GM18861 (cell line): ENCODE measurements around the gene RITA1.
"Not testable (repeated sequence)": the region's sequence is repeated elsewhere in the genome, so short reads cannot be mapped to it uniquely, and the experiment has no call there.

Experiments
- ATAC-seq: cut with Tn5 transposase; IDR thresholded peaks from one replicate; pipeline ENCODE4 v1.9.1; 2021; ENCODE audit not compliant: unreplicated experiment

The RITA1 gene

DNA sequence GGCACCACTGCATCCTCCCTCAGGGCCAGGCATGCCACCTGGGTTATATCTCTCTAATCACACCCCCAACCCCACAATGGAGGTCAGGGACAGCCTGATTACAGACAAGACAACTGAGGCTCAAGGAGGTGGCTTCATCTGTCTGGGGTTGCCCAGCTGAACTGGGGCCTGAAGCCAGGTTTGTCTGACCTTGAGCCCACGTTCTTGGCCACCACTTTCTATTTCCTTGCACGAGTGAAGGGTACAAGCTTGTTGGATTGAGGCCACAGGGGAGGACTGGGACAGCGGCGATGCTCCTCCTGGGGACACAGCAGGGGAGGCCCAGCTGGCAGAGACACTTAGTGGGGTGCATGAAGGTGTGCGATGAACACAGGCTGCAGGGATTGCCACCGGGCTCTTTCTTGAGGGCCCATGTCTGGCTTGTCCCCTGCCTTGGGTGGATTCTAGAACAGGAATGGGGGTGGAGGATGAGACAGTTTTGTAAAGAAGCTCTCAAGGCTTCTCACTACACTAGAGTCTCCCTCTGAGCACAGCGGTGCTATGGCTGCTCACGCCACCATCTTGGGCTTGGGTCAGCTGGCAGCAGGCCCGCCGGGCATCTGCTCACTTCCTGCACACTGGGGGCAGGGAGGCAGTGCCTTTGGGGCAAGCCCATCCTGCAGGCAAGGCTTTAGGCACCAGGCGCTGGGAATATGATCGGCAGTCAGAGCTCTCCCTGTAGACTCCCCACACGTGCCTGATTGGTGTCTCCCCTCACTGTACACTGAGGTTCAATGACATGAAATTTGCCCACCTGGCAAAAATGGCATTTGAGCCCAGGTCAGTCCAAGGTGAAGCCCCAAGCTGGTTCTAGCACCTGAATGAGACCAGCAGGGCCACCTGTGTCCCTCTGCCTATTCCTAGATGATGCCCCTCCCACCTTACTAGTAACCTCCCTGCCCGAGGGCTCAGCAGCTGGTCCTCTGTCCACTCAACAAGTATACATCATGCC is 16.0 kb downstream of the RITA1 start:
- ATAC-seq: no peak

DNA sequence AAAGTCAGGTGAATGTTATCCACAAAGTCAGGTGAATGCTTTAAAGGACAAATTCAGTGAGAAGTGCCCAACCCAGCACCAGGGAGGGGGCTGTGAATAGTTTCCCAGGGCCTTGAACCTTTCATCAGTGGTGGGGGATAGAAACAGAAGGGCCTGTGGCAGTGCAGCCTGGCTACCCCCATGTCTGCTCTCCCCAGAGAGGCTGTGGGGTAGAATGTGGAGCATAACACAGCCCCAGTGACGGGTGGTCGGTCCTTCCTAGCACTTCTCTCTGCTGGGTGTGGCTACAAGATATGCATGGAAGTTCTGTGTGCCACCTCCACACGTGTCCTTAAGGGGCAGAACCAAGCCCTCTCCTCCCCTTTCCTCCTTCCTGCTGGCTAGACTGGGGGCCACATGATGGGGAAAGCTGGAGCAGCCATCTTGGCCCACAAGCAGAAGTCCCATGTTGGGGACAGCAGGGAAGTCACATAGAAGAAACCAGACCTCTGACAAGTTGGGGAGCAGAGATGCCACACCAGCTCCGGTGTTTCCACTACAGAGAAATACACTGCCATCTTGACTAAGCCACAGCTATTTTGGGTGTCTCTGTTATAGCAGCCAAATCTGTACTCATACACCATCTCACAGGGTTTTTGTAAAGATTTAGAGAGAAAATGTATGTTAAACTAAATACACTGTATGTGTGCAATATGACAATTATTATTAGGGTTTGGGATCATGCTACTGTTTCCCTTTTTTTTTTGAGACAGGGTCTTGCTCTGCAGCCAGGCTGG is 17.0 kb downstream of the RITA1 start:
- no peak for ATAC-seq

GRCh38 chr12:113203852-113204760 is 18.6 kb downstream of the RITA1 start:
- ATAC-seq: no peak

DNA sequence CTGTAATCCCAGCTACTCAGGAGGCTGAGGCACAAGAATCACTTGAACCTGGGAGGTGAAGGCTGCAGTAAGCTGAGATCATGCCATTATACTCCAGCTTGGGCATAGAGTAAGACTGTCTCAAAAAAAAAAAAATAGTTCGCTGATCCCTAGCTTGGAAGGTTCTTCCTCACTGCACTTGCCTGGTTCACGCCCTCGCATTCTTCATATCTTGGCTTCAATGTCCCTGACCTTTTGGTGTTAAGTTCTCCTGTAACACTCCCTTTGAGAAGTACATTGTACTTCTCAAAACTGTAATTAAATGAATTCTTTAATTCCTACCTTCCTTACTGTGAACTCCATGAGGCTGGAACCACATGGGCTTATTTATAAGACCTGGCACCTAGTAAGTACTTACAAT is 19.3 kb downstream of the RITA1 start:
- no peak for ATAC-seq

DNA sequence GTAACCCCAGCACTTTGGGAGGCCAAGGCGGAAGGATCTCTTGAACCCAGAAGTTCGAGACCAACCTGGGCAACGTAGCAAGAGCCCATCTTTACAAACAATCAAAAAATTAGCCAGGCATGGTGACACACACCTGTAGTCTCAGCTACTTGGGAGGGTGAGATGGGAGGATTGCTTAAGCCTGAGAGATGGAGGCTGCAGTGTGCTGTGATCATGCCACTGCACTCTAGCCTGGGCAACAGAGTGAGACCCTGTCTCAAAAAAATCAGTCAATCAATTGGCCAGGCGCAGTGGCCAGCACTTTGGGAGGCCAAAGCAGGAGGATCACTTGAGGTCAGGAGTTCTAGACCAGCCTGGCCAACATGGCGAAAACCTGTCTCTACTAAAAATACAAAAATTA is 21.3 kb downstream of the RITA1 start:
- not testable (repeated sequence) for ATAC-seq

GRCh38 chr12:113207613-113208040 is 22.1 kb downstream of the RITA1 start:
- peak; percentile 1 for ATAC-seq

DNA sequence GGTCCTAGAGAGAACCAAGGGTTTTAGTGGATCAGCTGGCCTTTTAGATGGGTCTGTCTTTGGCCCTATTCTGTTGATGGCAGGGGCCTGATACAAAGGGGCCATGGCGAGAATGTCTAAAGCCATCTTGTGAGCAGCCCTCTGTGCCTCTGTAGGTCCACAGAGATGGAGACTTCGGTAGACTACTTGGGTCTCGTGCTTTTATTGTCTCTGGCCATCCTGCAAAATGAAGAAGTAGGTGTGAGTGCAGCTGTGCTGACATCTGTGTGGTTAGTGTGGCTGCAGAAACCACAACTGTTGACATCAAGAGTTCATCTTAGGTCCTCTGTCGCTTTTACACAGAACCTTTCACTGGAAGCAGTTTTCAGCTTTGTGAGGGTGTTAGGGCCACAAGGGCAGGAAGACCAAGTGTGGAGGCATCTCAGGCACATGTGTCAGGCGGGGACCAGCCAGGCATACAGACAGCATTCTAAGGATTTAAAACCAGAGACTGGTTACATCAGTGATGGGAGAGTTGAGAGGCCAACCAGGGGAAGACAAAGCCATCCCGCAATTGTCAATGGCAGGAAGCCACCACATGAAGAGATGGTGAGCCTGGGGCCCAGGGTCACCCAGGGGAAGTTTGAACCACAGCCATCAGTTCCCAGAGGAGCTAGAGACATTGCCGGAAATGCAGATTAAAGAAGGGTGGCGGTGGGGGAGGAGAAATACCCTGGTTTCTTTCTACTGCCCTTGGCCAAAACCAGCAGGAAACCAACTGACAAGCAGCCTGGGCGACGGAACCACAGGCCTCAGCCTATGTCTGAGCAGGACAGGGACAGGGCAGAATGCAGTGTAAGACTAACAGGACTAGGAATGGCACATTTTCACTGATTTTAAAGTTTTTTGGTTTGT is 22.8 kb downstream of the RITA1 start:
- peak; percentile 76 for ATAC-seq

DNA sequence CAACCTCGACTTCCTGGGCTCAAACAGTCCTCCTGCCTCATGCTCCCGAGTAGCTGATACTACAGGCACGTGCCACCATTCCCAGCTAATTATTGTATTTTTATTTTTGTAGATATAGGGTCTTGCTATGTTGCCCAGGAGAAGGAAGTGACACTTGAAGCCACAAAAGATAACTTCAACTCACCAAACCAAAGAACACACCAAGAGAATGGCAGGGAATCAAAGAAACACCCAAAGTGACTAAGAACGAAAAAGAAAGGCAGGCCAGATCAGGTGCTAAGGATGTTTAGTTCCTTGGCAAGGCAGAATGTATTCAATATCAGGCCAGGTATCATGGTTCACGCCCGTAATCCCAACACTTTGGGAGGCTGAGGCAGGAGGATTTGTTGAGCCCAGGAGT is 25.6 kb downstream of the RITA1 start:
- ATAC-seq: no peak

GRCh38 chr12:113214895-113215400 is 29.4 kb downstream of the RITA1 start:
- ATAC-seq: no peak

DNA sequence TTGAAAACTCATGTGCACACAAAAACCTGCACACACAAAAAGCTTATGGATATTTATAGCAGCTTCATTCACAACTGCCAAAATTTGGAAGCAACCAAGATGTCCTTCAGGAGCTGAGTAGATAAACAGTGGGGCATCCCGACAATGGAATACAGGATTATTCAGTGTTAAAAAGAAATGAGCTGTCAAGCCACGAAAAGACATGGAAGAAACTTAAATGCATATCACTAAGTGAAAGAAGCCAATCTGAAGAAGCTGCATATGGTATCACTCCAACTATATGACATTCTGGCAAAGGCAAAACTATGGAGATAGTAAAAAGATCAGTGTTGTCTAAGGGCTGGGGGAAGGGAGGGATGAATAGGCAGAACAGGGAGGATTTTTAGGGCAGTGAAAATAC is 30.5 kb downstream of the RITA1 start:
- ATAC-seq: no peak

GRCh38 chr12:113220593-113221180 is 35.2 kb downstream of the RITA1 start:
- no peak for ATAC-seq

DNA sequence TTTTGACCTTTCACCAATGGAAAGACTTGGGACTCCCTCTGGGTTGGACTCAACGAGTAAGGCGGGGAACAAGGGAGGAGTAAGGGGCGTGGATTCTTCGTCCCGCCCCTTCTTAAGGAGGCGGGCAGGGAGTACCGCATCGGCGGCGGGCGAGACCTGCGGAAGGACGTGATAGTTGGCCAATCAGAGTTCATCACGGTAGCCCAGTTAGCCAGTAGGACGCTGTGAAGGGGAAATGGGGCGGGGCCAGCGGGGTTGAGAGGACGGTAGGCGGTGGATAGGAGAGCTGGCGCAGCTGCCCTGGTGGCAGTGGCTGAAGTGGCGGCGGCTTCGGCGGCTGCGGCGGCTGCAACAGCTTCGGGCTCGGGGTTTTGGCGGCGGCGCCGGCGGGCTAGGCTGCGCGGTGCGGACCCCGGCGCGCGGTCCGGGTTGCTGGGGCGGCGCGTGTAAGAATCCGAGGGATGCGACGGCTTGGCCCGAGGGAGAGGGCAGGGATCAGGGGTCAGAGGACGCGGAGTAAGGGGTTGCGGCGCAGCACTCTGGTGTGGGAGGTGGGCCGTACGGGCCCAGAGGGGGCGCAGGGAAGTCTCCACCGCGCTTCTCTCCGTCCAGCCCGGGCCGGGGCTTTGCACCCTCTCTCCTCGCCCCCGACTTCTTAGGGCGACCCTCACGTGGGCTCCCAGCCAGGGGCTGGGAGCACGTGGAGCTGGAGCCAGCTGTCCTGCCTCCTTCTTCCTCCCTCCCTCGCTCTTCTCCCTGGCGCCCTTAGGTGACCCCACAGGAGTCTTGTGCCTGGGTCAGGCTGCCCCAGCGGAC is 35.9 kb downstream of the RITA1 start, which contains the start of gene TPCN1:
Gene TPCN1 (plus strand): TSS at position 284 of the 816 bp plus-strand sequence. CDS start 5,389 bp downstream, outside the sequence.
- ATAC-seq: peak; percentile 84

- no peak for ATAC-seq
Measured at GRCh38 chr12:113221997-113222729, 36.6 kb downstream of the RITA1 start.

DNA sequence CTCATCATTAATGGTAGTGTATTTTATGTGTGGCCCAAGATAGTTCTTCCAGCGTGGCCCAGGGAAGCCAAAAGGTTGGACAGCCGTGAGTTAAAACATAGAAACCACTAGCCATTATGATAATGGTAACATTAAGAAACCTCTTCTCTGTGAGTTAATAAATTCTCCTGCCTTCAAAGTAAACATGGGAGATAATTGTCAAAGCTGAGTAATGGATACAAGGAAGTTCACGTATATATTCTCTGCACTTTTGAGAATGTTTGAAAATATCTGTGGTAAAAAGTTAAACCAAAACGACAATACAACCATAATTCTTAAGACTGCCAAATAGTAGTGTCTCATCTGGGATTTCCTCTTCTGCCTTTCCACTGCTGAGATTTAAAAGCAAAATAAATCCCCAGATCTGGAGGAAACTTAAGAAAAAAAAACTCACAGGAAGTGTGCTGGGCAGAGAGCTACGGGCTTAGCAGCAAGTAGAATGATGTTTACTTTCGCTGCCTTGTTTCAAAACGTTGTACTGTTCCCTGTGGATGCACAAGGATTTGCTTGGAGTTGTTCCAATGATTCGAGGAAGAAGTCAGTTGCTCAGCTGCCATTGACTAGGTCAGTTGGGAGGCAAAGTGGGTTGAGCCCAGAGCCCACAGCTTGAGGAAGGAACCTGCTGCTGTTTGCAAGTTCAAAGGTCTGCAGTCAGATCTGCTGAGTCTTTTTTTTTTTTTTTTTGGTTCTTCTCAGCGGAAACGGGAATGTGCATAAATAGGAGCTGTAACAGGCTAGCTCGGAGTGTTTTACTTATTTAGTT is 37.4 kb downstream of the RITA1 start:
- ATAC-seq: no peak

- no peak for ATAC-seq
Measured at GRCh38 chr12:113224955-113225354, 39.4 kb downstream of the RITA1 start.

DNA sequence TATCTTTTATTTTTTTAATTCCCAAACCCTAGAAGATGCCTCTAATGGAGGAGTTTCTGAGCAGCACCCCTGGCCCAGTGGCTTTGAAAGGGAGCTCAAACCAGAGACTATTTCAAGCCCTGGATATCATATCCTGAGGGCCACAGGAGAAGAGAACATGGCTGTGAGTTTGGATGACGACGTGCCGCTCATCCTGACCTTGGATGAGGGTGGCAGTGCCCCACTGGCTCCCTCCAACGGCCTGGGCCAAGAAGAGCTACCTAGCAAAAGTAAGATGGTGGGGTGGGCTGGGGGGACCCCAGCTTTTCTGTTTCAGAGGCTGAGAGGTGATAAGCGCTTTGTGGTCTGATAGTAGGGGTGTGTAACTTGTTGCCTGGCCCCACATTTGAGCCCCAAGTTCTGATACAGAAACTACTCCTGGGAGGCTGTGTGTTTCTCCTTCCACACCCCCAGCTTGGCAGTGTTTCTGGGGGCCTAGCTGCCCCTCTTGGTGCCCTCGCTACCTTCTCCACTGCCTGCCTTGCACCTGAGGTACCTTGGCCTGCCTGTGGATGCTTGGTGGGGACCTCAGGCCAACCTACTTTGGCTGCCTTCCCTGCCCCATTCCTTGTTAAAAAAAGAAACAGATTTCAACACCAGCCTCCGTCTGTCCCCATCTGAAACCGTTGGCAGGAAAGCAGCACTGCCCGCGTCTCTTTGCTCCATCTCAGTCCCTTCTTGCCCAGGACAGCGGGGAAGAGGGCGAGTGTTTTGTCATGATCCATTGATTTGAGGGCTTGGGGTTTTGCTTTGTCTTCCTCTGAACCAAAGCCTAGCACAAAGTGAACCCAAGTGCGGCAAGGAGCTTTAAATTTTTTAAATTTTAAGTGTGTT is 41.4 kb downstream of the RITA1 start:
- no peak for ATAC-seq
